IPS-18c (cell line): ENCODE measurements around the gene DAPK2.

Experiments
- H3K4me3 ChIP-seq: 2 replicates; pipeline ENCODE4 v1.7.0; 2013; ENCODE audit warnings: low read depth, mild to moderate bottlenecking, low read length, moderate library complexity; ENCODE audit not compliant: insufficient read depth
- H3K9me3 ChIP-seq: one replicate; pipeline ENCODE4 v1.6.1; 2013; ENCODE audit warnings: mild to moderate bottlenecking, low read length, moderate library complexity; ENCODE audit not compliant: control insufficient read depth, insufficient read depth

DAPK2 gene

DNA sequence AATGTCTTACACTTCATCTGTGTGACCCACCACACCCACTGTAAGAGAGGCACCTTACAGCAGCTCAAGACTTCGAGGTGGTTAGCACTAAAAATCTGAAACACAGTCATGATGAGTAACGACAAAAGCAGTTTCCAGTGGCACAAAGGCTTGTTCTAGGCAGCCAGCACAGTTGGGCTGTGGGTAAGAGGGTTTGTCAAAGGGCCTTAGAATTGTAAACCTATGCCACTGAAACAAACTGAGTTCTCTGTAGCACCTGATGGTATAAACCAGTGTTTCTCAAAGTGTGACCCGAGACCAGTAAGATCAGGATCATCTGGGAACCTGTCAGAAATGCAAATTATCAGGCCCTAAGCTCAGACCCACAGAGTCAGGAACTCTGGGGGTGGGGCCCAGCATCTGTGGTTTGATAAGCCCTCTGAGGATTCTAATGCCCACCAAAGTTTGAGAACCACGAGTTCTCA lies 36.5 kb downstream of the DAPK2 start:
- Histone ChIP-seq H3K9me3 (no peaks in the 10 kb centered on the region), H3K4me3 (no peak overlapping the region)

DNA sequence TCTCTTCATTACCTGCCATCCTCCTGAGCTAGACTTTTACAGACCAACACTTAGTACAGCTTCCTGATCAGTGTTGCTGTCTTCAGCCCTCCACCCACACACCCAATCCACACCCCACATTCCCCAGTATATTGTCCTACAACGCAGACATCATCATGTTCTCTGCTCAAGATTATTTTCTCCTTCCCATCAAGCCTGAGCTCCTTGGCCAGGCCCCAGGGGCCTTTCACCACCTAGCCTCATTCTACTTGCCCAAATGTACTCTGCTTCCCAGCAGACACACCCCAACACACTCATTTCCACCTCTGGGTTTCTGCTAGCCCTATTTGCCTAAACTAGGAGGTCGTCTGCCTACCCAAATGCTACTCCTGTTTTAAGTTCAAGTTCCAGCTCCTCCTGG lies 37.0 kb downstream of the DAPK2 start:
- no peak overlapping the region for H3K4me3 ChIP-seq
- no peaks in the 10 kb centered on the region for H3K9me3 ChIP-seq

DNA sequence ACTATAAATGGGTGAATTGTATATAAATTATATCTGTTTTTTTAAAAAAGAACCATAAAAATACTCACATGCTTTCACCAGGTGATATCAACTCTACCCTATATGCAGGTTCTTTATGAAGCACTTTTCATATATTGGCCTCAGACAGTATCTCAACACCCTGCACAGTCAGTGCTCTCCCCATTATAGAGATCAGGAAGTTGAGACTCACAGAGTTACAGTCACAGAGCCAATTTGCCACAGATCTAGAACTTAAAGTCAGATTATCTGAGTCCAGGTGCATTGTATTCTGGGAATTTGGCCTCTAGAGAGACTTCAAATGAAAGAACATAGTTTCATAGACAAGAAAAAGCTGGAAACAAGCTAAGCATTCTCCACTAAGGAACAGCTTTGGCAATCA lies 38.1 kb downstream of the DAPK2 start:
- Histone ChIP-seq H3K4me3 (no peak overlapping the region), H3K9me3 (no peaks in the 10 kb centered on the region)

DNA sequence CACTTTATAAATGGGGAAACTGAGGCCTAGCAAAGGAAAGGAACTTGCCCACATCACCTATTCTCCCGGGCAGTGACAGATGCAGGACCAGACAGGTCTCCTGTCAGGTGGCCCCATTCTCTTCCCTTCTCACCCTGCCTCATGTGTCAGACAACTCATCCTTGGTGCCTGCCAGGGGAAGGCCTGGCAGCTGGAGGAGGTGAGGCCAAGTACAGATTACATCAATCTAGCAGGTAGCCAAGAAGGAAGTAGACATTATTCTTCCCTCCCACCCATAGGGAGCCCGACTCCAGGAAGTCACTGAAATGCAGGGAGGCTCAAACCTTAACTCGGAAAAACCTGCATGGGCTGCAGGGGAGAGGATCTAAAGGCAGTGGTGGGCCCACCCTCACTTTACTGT lies 39.6 kb downstream of the DAPK2 start:
- Histone ChIP-seq H3K4me3 (no peak overlapping the region), H3K9me3 (no peaks in the 10 kb centered on the region)

DNA sequence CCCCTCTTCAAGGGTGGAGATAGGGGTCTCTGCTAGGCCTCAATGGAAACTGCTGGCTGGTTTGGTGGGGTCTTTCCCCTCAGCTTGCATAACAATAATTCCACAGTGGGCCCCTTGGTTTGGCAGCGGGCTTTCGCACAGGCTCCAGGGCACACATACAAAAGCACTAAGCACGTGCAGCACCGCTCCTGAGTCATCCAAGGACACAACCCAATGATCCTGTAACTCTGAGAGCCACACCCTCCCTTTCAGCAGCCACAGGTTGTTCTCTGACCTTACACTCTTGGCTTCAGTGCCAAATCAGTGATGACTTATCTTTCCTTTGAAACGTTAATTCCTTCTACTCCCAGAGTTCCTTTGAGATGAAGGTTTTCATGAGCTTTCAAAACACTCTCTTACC lies 41.7 kb downstream of the DAPK2 start:
- Histone ChIP-seq H3K9me3 (no peaks in the 10 kb centered on the region), H3K4me3 (no peak overlapping the region)

DNA sequence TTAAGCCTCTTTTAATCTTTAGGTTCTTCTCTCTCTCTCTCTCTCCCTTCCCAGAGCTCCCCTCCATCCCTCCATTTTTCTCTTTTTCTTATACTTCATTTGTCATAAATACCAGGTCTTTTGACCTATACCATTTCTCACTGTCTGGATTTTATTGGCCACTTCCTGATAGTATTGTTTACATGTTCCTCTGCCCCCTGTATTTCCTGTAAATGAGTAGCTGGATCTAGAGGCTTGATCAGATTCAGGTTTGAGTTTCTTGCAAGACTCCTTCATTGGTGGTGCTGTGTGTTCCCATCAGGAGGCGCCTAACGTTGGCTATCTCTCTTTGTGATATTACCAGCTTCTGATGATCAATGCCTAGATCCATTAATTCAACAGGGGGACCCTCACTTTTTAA lies 42.2 kb downstream of the DAPK2 start:
- H3K4me3 ChIP-seq: no peak overlapping the region
- no peaks in the 10 kb centered on the region for H3K9me3 ChIP-seq

DNA sequence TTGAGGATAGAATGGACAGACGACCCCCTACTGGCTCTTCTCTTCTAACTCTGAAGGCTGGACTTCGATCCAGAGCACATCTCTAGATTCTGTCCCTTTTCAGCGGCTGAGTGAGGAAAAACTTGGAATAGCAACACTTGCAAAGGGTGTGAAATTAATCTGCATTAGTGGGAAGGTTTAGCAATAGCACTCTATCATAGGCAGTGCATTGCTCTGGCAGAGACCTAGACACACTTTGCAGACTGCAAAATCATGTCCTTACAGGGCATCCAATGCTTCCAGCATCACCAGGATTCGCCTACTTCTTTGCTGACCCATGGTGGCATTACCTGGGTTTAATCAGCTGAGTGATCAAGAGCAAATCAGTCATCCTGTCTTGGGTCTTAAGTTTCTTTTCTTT lies 43.1 kb downstream of the DAPK2 start:
- no peaks in the 10 kb centered on the region for H3K9me3 ChIP-seq
- no peak overlapping the region for H3K4me3 ChIP-seq

DNA sequence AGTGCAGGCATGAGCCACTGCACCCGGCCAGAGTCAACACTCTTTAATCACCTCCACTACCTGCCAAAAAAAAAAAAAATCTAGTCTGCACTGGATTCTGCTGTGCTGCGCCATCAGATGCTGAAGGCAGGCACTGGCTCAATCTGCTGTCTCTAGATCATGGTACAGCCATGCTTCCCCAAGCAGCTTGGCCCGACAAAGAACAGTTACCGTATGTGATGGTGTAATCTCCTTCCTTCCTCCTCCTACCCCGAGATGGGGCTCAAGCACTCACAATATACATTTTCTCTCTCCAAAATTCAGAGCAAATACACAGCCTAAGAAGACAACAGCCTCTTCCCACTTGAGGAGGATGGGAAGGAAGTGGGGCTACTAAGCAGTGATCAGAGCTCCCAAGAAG lies 45.1 kb downstream of the DAPK2 start:
- Histone ChIP-seq H3K4me3 (no peak overlapping the region), H3K9me3 (no peaks in the 10 kb centered on the region)

DNA sequence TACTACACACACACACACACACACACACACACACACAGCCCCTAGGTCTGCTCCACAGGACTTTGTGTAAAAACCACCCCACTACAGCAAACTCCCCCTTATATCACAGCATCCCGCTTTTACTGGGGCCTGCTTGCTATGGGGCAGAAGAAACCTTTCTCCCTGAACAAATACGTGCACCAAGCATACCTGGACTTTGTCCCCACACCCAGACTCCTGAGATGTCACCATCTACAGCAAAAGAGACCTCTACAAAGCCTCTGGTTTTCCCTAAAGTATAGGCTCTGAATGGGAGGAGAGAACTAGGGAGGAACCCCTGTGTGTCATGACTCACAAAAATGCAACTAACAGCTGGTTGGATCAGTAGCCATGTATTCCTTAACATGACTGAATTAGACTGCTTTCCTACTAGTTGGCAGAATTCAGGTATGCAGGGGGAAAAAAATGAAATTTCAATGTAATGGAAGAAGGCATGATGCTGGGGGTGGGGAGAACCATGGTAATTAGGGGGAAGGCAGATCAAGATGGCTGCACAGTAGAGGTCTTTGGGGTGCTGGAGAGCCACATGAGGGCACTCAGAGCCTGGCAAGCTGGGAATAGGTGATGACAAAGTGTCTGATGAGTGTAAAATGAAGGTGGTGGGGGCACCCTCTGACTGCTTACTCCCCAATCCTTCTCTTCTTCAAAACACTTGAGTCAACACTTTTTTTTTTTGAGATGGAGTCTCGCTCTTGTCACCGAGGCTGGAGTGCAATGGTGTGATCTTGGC lies 45.9 kb downstream of the DAPK2 start:
- no peak overlapping the region for H3K4me3 ChIP-seq
- no peaks in the 10 kb centered on the region for H3K9me3 ChIP-seq

DNA sequence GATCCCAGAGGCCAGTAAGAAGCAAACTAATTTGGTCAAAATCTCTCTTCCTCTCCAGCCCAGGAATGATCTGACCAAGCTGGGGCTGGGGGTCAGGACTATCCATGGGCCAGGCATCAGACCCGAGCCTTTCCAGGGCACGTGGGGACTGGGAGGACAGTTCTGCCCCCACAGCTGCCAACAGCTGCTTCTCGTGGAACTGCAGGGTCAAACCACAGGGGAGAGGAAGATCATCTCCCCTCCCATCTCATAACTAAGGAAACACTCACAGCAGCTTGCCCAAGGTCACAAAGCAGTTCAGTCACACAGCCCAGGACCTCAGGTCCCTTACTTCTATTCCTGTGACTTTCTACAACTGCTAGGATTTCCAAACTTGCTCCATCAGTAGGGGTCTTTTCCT lies 47.1 kb downstream of the DAPK2 start:
- no peaks in the 10 kb centered on the region for H3K9me3 ChIP-seq
- no peak overlapping the region for H3K4me3 ChIP-seq

DNA sequence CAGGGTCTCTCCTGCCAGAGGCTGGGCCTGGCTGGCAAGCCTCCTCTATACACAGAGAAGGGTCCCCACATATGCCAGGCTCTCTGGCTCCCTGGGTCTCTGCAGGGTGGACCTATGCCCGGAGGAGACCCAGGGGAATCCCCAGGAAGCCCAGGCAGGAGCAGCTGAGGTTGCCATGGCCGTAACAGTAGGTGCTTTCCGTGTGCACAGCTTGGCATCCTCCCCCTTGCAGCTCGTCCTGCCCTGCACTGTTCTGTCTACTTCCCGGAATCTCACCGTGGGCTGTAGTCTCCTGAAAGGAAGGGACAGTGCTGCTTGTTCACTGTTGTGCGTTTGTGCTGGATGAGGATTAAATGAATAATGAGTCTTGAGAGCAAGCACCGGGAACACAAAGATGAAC lies 47.8 kb downstream of the DAPK2 start:
- Histone ChIP-seq H3K4me3 (no peak overlapping the region), H3K9me3 (no peaks in the 10 kb centered on the region)

DNA sequence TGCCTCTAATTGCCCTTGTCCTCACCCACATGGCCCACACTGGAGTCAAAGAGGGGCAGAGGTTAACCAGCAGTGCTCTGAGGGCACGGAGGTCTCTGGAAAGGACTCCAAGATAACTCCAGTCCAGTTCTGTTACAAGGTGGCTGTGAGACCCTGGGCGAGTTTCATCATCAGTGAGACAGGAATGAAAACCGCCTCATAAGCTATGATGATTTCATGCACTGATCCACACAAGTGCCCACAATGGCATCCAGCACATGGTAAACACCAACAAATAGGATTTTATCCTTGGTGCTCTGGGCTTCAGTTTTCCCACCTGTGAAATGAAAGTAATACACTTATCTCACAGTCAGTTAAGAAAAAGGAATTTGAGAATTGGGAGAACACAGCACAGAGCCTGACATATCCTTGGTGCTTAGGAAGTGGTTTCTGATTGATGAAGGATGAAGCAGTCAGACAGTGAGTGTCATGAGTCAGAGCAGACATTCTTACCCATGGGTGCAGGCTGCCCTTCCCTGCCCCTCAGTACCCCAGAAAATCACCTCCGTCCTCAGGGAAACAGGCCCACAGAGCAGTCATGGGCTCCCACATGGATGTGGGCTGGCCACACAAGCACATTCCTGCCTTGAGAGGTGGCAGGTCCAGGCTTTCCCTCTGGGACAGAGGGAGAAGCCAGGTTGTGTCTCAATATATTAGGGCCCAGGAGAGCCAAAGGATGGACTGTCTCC lies 48.4 kb downstream of the DAPK2 start:
- Histone ChIP-seq H3K9me3 (no peaks in the 10 kb centered on the region), H3K4me3 (no peak overlapping the region)

DNA sequence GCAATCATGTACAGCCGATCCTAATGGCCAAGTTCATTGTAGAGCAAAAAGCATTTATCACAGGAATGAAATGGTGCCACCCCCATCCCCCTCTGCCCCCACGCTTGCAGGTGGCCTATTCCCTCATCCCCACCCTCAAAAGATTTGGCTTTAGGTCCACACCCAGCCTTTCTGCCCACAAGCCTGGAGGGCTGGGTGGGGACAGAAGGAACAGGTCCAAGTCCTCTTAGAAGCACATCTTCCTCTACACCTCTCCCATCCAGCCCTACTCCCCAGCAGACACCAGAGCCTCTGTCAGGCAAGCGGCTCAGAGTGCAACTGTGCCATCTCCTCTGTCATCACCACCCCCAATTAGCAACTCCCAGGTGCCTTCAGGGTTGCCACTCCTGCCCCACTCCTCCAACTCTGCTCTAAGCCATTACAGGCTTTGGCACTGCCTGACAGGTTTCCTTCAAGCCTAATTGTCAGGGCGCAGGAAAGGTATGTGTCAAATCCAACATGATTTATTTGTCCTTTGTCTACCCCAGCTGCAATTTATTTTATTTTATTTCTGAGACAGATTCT lies 49.4 kb downstream of the DAPK2 start:
- Histone ChIP-seq H3K4me3 (no peak overlapping the region), H3K9me3 (no peaks in the 10 kb centered on the region)

DNA sequence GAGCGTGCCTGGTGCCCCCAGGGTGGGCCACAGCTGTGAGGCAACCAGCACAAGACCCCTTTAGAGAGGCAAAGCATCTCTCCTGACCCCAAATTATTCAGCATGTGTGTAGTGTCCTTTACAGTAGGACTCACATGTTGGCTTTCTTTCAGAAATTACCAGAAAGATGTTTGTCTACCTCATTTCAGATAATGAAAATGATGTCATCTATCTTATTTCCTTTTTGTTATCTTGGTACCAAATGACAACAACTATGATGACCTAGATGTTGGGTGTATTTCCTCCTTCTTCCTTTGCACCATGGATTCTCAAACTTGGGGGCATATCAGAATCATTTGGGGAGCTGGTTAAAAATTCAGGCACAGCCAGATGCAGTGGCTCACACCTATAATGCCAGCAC lies 50.5 kb downstream of the DAPK2 start:
- Histone ChIP-seq H3K4me3 (no peak overlapping the region), H3K9me3 (no peaks in the 10 kb centered on the region)

DNA sequence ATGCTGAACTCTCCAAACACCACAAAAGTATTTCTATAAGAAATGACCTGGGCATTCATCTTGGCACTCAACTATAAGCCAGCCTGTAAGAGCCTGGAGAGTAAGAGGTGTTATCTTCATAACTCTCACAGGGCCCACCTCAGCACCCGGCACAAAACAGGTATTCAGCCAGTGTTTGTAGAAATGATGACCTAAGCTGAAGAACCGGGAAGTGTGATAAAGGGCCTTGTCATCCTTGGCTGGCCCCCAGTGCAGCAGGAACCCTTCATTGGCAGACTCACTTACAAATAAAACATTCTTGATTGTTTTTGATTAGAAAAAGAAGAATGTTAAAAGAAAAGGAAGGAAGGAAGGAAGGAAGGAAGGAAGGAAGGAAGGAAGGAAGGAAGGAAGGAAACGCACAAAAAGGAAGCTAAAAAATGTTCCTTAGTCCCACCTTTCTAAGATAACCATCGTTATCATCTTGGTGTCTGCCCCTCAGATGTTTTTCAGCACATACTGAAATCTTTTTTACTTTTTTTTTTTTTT lies 52.1 kb downstream of the DAPK2 start:
- Histone ChIP-seq H3K9me3 (no peaks in the 10 kb centered on the region), H3K4me3 (no peak overlapping the region)

DNA sequence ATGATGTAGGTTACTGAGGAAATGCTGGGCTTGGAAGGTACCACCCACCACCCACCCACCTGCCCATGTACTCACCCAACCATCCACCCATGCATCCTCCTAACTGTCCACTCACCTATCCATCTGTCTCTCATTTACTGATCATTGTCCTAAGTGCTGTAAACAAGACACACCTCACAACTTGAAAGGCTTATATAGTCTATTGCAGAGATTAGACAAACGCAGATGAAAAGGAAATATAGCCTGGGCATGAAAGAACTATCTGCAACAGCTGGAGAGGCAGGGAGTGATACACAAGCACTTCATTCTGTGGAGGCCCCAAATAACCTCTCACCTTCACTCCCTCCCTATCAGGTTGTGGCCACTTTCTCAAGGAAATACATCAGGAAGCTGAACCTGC lies 54.0 kb downstream of the DAPK2 start:
- H3K4me3 ChIP-seq: no peak overlapping the region

DNA sequence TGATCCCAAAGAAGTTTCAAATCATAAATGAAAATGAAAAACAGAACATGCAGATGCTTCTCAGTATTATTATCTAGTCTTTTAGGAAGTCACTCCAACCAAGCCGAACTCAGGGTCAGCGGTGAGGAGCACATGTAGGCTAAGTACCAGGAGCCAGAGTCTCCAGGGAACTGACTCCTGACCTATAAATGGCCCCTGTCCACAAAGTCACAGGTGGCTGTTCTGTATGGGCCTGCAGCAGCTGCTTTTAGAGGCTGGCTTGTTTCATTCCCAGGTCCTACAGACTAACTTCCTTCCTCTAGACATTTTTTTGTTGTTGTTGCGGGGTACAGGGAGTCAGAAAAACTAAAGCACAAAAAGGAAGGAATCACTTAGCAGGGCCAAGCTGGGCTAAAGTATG lies 54.6 kb downstream of the DAPK2 start:
- Histone ChIP-seq H3K4me3 (no peak overlapping the region), H3K9me3 (no peaks in the 10 kb centered on the region)

More for the DNA sequence above, 54.0 kb downstream of the DAPK2 start:
- H3K9me3 ChIP-seq: no peaks in the 10 kb centered on the region

DNA sequence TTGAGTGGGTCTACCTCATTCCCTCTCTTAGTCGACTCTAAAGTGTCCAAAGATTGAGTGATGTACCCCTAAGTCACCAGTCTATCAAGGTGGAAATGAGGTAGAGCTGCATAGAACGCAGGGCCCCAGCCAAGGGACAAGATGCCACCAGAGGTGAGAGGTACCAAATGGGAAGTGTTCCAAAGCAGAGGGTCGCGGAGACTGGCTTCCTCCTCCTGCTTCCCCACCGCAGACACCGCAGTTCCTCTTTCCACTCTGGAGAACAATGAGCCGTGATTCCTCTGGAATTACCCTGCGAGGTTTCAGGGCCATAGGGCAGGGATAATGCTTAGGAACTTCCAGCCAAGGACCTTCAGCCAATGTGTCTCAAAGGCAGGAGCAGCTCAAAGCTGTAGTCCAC lies 55.8 kb downstream of the DAPK2 start:
- Histone ChIP-seq H3K9me3 (no peaks in the 10 kb centered on the region), H3K4me3 (no peak overlapping the region)
